Mesenchymal stem cell (in vitro differentiated cells and primary cell): ENCODE results near the gene CHEK2. TPM values are rescaled to one million over a fixed set of nuclear protein-coding genes. Genes with fewer than 3 reads are reported as not detected.

Source experiments
- DNase-seq: peaks from one replicate; pipeline ENCODE4 v3.0.0-alpha.2; 2013
- H2AFZ ChIP-seq: one replicate; pipeline ENCODE4 v1.6.1; 2013; ENCODE audit warnings: low read depth, mild to moderate bottlenecking, control low read depth, inconsistent platforms, low read length, moderate library complexity
- H2AK5ac ChIP-seq: 2 replicates; pipeline ENCODE4 v1.6.1; 2013; ENCODE audit warnings: low read length, moderate library complexity, mild to moderate bottlenecking, inconsistent platforms; ENCODE audit not compliant: severe bottlenecking
- H2BK120ac ChIP-seq: one replicate; pipeline ENCODE4 v1.6.1; 2013; ENCODE audit warnings: low read depth, mild to moderate bottlenecking, inconsistent platforms, low read length, moderate library complexity
- H2BK12ac ChIP-seq, 2 experiments: one replicate each; pipeline ENCODE4 v1.6.1; 2013; ENCODE audit warnings: inconsistent platforms in 2 of 2, low read length in 2 of 2, mild to moderate bottlenecking in 2 of 2, moderate library complexity in 2 of 2, control low read depth in 1 of 2
- H2BK15ac ChIP-seq: one replicate; pipeline ENCODE4 v1.6.1; 2013; ENCODE audit warnings: mild to moderate bottlenecking, low read depth, inconsistent platforms; ENCODE audit not compliant: poor library complexity, severe bottlenecking
- H2BK5ac ChIP-seq: 2 replicates; pipeline ENCODE4 v1.6.1; 2013; ENCODE audit warnings: low read depth, mild to moderate bottlenecking, low read length, control low read depth, inconsistent platforms; ENCODE audit not compliant: poor library complexity, severe bottlenecking
- H3K14ac ChIP-seq, 2 experiments: one replicate each; pipeline ENCODE4 v1.6.1; 2013; ENCODE audit warnings: inconsistent platforms in 2 of 2, low read length in 2 of 2, control low read depth in 1 of 2, mild to moderate bottlenecking in 1 of 2, moderate library complexity in 1 of 2
- H3K18ac ChIP-seq, 2 experiments: one replicate each; pipeline ENCODE4 v1.6.1; 2013; ENCODE audit warnings: inconsistent platforms in 2 of 2, low read length in 2 of 2, control low read depth in 1 of 2, low read depth in 1 of 2, mild to moderate bottlenecking in 1 of 2
- H3K23ac ChIP-seq, 2 experiments: one replicate each; pipeline ENCODE4 v1.6.1; 2013; ENCODE audit warnings: inconsistent platforms in 2 of 2, low read length in 2 of 2, mild to moderate bottlenecking in 2 of 2, moderate library complexity in 2 of 2, control low read depth in 1 of 2
- H3K27ac ChIP-seq: 2 replicates; pipeline ENCODE4 v1.5.1; 2013; ENCODE audit warnings: mild to moderate bottlenecking, moderate library complexity, low read length, control low read depth, inconsistent platforms; ENCODE audit not compliant: poor library complexity, severe bottlenecking
- H3K27me3 ChIP-seq, 2 experiments: 2 replicates each; pipeline versions ENCODE4 v1.6.1 to v1.7.0; 2013; ENCODE audit warnings: low read length in 2 of 2, mild to moderate bottlenecking in 2 of 2, moderate library complexity in 2 of 2, control low read depth in 1 of 2, inconsistent platforms in 1 of 2; ENCODE audit not compliant: control insufficient read depth in 1 of 2, insufficient read depth in 1 of 2
- H3K36me3 ChIP-seq, 2 experiments: 2 replicates each; pipeline versions ENCODE4 v1.6.1 to v1.7.0; 2013; ENCODE audit warnings: low read length in 2 of 2, control low read depth in 1 of 2, inconsistent platforms in 1 of 2, low read depth in 1 of 2, mild to moderate bottlenecking in 1 of 2; ENCODE audit not compliant: insufficient read depth in 2 of 2, control insufficient read depth in 1 of 2
- H3K4ac ChIP-seq, 2 experiments: one replicate each; pipeline ENCODE4 v1.6.1; 2013; ENCODE audit warnings: inconsistent platforms in 2 of 2, low read length in 2 of 2, mild to moderate bottlenecking in 2 of 2, moderate library complexity in 2 of 2, control low read depth in 1 of 2, low read depth in 1 of 2
- H3K4me1 ChIP-seq: 2 replicates; pipeline ENCODE4 v1.6.1; 2013; ENCODE audit warnings: low read depth, low read length, control low read depth; ENCODE audit not compliant: control insufficient read depth, insufficient read depth
- H3K4me2 ChIP-seq: 2 replicates; pipeline ENCODE4 v1.6.1; 2013; ENCODE audit warnings: low read length, mild to moderate bottlenecking, inconsistent platforms; ENCODE audit not compliant: poor library complexity, severe bottlenecking
- H3K4me3 ChIP-seq, 2 experiments: 2 replicates each; pipeline versions ENCODE4 v1.5.1 to v1.7.0; 2013; ENCODE audit warnings: low read length in 2 of 2, mild to moderate bottlenecking in 2 of 2, control low read depth in 1 of 2, low read depth in 1 of 2; ENCODE audit not compliant: insufficient read depth in 1 of 2
- H3K79me1 ChIP-seq: replicated peaks from 2 replicates; pipeline ENCODE4 v1.6.1; 2013; ENCODE audit warnings: mild to moderate bottlenecking, control low read depth, low read length, inconsistent platforms; ENCODE audit not compliant: poor library complexity, severe bottlenecking
- H3K9ac ChIP-seq: 2 replicates; pipeline ENCODE4 v1.7.0; 2013; ENCODE audit warnings: mild to moderate bottlenecking, low read length, moderate library complexity
- H3K9me3 ChIP-seq: 2 replicates; pipeline ENCODE4 v1.7.0; 2013; ENCODE audit warnings: mild to moderate bottlenecking, low read length; ENCODE audit not compliant: control insufficient read depth
- H4K8ac ChIP-seq: one replicate; pipeline ENCODE4 v1.6.1; 2013; ENCODE audit warnings: inconsistent platforms, mild to moderate bottlenecking, low read length, moderate library complexity
- H4K91ac ChIP-seq: one replicate; pipeline ENCODE4 v1.6.1; 2013; ENCODE audit warnings: mild to moderate bottlenecking, low read length, inconsistent platforms
- WGBS: methylation state at CpG from one replicate; pipeline ENCODE4 v1.1.7; 2013; ENCODE audit warnings: mixed read lengths; 5-methylcytosine and 5-hydroxymethylcytosine counted together
- small RNA-seq: library from polyadenylated mRNA; stranded (forward); fragments of <200 nt; extraction: miRNeasy Mini kit (QIAGEN cat#:217004); gene quantifications from one replicate; pipeline ENCODE3, GENCODE V24; 2013; ENCODE audit warnings: low read depth

The CHEK2 gene

GRCh38 chr22:28648792-28649191 lies 92.8 kb downstream of the CHEK2 start:
- no peak overlapping the region for H2BK120ac ChIP-seq
- no peak for DNase-seq
- no peak overlapping the region for H3K18ac ChIP-seq
- no peak overlapping the region for H3K4me2 ChIP-seq
- no peak overlapping the region for H3K9ac ChIP-seq
- no peak overlapping the region for H3K14ac ChIP-seq
- peaks cover 6% of the 10 kb centered on the region for H3K79me1 ChIP-seq
- H3K36me3 ChIP-seq, result peaks cover 0 to 11% of the 10 kb centered on the region in 2 experiments
- no peak overlapping the region for H3K23ac ChIP-seq
- no peaks in the 10 kb centered on the region for H3K4me1 ChIP-seq
- no peak overlapping the region for H3K4me3 ChIP-seq
- no peak overlapping the region for H3K27ac ChIP-seq
- peaks cover 3% of the 10 kb centered on the region for H3K9me3 ChIP-seq
- no peak overlapping the region for H4K8ac ChIP-seq
- no peaks in the 10 kb centered on the region for H3K27me3 ChIP-seq
- H2BK12ac ChIP-seq, result no peak overlapping the region
- no peak overlapping the region for H2AK5ac ChIP-seq
- no peak overlapping the region for H2BK5ac ChIP-seq
- no peak overlapping the region for H4K91ac ChIP-seq
- no peak overlapping the region for H2AFZ ChIP-seq
- H3K4ac ChIP-seq, result no peak overlapping the region
- no peak overlapping the region for H2BK15ac ChIP-seq
- 89% methylated on average over 2 of the region's 4 CpGs for WGBS

- peaks cover 8% of the 10 kb centered on the region for H3K79me1 ChIP-seq
- no peaks in the 10 kb centered on the region for H3K27me3 ChIP-seq
- no peaks in the 10 kb centered on the region for H3K9me3 ChIP-seq
- no peak overlapping the region for H3K4me3 ChIP-seq
- no peak overlapping the region for H2AK5ac ChIP-seq
- H3K27ac ChIP-seq, result no peak overlapping the region
- no peak overlapping the region for H3K9ac ChIP-seq
- H4K91ac ChIP-seq, result no peak overlapping the region
- H2BK5ac ChIP-seq, result no peak overlapping the region
- no peak overlapping the region for H2AFZ ChIP-seq
- no peak overlapping the region for H2BK12ac ChIP-seq
- no peak for DNase-seq
- H4K8ac ChIP-seq, result no peak overlapping the region
- no peak overlapping the region for H3K4me2 ChIP-seq
- H3K4ac ChIP-seq, result no peak overlapping the region
- H3K23ac ChIP-seq, result no peak overlapping the region
- WGBS, result 68% methylated on average over 3 of the region's 3 CpGs
- no peak overlapping the region for H3K14ac ChIP-seq
- H2BK15ac ChIP-seq, result no peak overlapping the region
- no peak overlapping the region for H2BK120ac ChIP-seq
- H3K4me1 ChIP-seq, result no peaks in the 10 kb centered on the region
- no peak overlapping the region for H3K18ac ChIP-seq
- H3K36me3 ChIP-seq, result peaks cover 0 to 5% of the 10 kb centered on the region in 2 experiments
Observed at GRCh38 chr22:28647216-28647615, 94.4 kb downstream of the CHEK2 start.

- Histone ChIP-seq H2BK120ac (no peak overlapping the region), H4K91ac (no peak overlapping the region), H3K9ac (no peak overlapping the region), H3K27me3 (no peaks in the 10 kb centered on the region), H3K4ac (no peak overlapping the region), H3K14ac (no peak overlapping the region), H3K4me3 (no peak overlapping the region), H2AK5ac (no peak overlapping the region), H4K8ac (no peak overlapping the region), H3K4me2 (no peak overlapping the region), H3K27ac (no peak overlapping the region), H2AFZ (no peak overlapping the region), H2BK12ac (no peak overlapping the region), H3K18ac (no peak overlapping the region), H2BK15ac (no peak overlapping the region), H3K9me3 (no peaks in the 10 kb centered on the region), H3K36me3 (peaks cover 0 to 6% of the 10 kb centered on the region in 2 experiments), H3K4me1 (no peaks in the 10 kb centered on the region), H3K23ac (no peak overlapping the region), H2BK5ac (no peak overlapping the region), H3K79me1 (peaks cover 7% of the 10 kb centered on the region)
- no peak for DNase-seq
- 100% methylated on average over 1 of the region's 2 CpGs for WGBS
Observed at GRCh38 chr22:28639321-28639720, 102.3 kb downstream of the CHEK2 start.

Small RNA genes within 50 kb of the gene (small RNA-seq; reads per million reads assigned to genes)
- gene RN7SL162P, result not detected
